PC-9 (cell line): ENCODE measurements around the gene HSPA4.

Experiments used
- EZH2 ChIP-seq: fragments of 200-600 bp; sonication (generic); IDR thresholded peaks from 2 replicates; pipeline ENCODE4 v1.8.0; 2017; ENCODE audit warnings: antibody characterized with exemption, low read depth
- TF ChIP-seq, protein P1 (sequence below): fragments of 200-600 bp; sonication (generic); conservative IDR thresholded peaks from 2 replicates; pipeline ENCODE4 v1.6.1; 2017; ENCODE audit warnings: mixed run types, antibody characterized with exemption, mild to moderate bottlenecking, moderate library complexity

DNA sequence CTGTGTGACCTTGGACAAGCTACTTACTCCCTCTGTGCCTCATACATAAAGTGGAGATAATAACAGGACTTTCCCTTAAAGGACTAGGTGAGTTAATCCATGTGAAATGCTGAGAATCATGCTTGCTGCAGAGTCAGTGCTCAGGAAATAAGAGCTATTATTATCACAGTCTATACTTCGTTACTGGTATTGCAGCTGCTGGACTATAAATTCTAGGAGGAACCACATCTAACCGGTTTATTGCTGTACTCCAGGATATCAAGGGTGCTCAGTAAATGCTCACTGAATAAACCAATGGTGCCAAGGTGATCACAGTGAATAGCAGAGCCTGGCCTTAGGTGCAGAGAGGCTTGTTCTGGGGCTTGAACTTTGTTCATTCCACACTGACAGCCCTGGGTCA, 69.3 kb downstream of the HSPA4 start:
- TF ChIP-seq, protein P1, sequence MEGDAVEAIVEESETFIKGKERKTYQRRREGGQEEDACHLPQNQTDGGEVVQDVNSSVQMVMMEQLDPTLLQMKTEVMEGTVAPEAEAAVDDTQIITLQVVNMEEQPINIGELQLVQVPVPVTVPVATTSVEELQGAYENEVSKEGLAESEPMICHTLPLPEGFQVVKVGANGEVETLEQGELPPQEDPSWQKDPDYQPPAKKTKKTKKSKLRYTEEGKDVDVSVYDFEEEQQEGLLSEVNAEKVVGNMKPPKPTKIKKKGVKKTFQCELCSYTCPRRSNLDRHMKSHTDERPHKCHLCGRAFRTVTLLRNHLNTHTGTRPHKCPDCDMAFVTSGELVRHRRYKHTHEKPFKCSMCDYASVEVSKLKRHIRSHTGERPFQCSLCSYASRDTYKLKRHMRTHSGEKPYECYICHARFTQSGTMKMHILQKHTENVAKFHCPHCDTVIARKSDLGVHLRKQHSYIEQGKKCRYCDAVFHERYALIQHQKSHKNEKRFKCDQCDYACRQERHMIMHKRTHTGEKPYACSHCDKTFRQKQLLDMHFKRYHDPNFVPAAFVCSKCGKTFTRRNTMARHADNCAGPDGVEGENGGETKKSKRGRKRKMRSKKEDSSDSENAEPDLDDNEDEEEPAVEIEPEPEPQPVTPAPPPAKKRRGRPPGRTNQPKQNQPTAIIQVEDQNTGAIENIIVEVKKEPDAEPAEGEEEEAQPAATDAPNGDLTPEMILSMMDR: no peak
- no peak for TF ChIP-seq EZH2
